Endothelial cell of umbilical vein (primary cell): ENCODE results near the gene SCAMP1.

Experiments
- CTCF ChIP-seq, 2 donors: IDR thresholded peaks; 1 replicate in 1 of 2; 2 replicates in 1 of 2; pipeline ENCODE4 v1.5.1; 2011; ENCODE audit warnings: low read length in 2 of 2, mild to moderate bottlenecking in 2 of 2, moderate library complexity in 2 of 2, control low read depth in 1 of 2, inconsistent platforms in 1 of 2, low read depth in 1 of 2; ENCODE audit not compliant: insufficient read depth in 1 of 2; ENCODE audit errors: extremely low read depth in 1 of 2
- MAX ChIP-seq: IDR thresholded peaks from 2 replicates; pipeline ENCODE4 v1.6.1; 2011; ENCODE audit not compliant: insufficient read depth, insufficient read length
- POLR2A ChIP-seq: IDR thresholded peaks from 2 replicates; pipeline ENCODE4 v1.6.1; 2012; ENCODE audit warnings: low read depth, mild to moderate bottlenecking, control low read depth, low read length
- POLR2AphosphoS5 ChIP-seq: IDR thresholded peaks from 2 replicates; pipeline ENCODE4 v1.6.1; 2012; ENCODE audit warnings: low read depth, mild to moderate bottlenecking, control low read depth, low read length, moderate library complexity; ENCODE audit not compliant: insufficient read depth

GRCh38 chr5:78501411-78502352 is 141.3 kb downstream of the SCAMP1 start:
- TF ChIP-seq CTCF (IDR thresholded peaks at IDR 0.05; ENCODE audit: extremely low read depth in 1 of 2, insufficient read depth in 1 of 2, low read depth in 1 of 2, low read length in 2 of 2), result no peak
- TF ChIP-seq POLR2A, result no peak
- TF ChIP-seq MAX, result no peak
- no peak for TF ChIP-seq POLR2AphosphoS5
